AG04449 (cell line): ENCODE data around the gene LSS.

Experiments
- CTCF ChIA-PET: fragments of 350-600 bp; formaldehyde crosslinking; extraction: SDS; loops from one replicate; lab custom pipeline; 2021; ENCODE audit warnings: antibody characterized with exemption; lab: Yijun Ruan, JAX
- POLR2A ChIA-PET: fragments of 400-600, 350-600 bp; formaldehyde crosslinking; extraction: SDS; loops from one replicate; lab custom pipeline; 2020; ENCODE audit warnings: antibody characterized with exemption, inconsistent platforms; lab: Yijun Ruan, JAX
- DNase-seq: peaks from one replicate; pipeline ENCODE4 v3.0.0-alpha.2; 2010; ENCODE audit warnings: low read depth, low spot score
- H3K4me3 ChIP-seq: 2 replicates; pipeline ENCODE4 v1.5.1; 2011; ENCODE audit warnings: low read depth, mild to moderate bottlenecking, control low read depth, low read length
- TF ChIP-seq, protein P1 (sequence below): IDR thresholded peaks from one replicate; pipeline ENCODE4 v1.5.1; 2011; ENCODE audit warnings: mild to moderate bottlenecking, moderate library complexity, low read length, control low read depth, inconsistent platforms; ENCODE audit not compliant: insufficient read depth; ENCODE audit errors: missing control alignments

The LSS gene

DNA sequence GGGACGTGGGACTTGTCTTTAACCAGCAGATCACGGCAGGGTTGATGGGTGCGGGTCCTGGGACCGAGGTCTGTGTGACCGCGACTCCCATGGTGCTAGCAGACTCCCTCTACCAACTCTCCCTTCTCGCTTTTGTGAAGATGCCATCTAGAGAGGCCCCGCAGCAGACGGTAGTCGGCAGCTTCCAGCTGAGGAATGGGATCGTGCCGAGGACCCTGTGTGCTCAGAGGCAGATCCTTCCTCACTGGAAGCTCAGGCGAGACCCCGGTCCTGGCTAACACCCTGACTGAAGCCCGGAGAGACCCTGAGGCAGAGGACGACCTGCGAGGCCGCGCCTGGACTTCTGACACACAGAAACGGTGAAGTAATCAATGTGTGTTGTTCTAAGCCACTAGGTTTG lies 31.8 kb downstream of the LSS start:
- TF ChIP-seq, protein P1, sequence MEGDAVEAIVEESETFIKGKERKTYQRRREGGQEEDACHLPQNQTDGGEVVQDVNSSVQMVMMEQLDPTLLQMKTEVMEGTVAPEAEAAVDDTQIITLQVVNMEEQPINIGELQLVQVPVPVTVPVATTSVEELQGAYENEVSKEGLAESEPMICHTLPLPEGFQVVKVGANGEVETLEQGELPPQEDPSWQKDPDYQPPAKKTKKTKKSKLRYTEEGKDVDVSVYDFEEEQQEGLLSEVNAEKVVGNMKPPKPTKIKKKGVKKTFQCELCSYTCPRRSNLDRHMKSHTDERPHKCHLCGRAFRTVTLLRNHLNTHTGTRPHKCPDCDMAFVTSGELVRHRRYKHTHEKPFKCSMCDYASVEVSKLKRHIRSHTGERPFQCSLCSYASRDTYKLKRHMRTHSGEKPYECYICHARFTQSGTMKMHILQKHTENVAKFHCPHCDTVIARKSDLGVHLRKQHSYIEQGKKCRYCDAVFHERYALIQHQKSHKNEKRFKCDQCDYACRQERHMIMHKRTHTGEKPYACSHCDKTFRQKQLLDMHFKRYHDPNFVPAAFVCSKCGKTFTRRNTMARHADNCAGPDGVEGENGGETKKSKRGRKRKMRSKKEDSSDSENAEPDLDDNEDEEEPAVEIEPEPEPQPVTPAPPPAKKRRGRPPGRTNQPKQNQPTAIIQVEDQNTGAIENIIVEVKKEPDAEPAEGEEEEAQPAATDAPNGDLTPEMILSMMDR: no peak
- POLR2A ChIA-PET: no interaction called here
- no peak for DNase-seq
- H3K4me3 ChIP-seq: no peak overlapping the region
- CTCF ChIA-PET: no interaction called here

- ChIA-PET CTCF (interaction anchor here (0.7 kb wide), 1 partner anchor 52 kb away, joined by 4 read pairs; no protein-coding TSS in a partner anchor), POLR2A (no interaction called here)
- H3K4me3 ChIP-seq: no peak overlapping the region
- no peak for DNase-seq
- TF ChIP-seq, protein P1: no peak
Observed at GRCh38 chr21:46195595-46196195, 32.9 kb downstream of the LSS start.

DNA sequence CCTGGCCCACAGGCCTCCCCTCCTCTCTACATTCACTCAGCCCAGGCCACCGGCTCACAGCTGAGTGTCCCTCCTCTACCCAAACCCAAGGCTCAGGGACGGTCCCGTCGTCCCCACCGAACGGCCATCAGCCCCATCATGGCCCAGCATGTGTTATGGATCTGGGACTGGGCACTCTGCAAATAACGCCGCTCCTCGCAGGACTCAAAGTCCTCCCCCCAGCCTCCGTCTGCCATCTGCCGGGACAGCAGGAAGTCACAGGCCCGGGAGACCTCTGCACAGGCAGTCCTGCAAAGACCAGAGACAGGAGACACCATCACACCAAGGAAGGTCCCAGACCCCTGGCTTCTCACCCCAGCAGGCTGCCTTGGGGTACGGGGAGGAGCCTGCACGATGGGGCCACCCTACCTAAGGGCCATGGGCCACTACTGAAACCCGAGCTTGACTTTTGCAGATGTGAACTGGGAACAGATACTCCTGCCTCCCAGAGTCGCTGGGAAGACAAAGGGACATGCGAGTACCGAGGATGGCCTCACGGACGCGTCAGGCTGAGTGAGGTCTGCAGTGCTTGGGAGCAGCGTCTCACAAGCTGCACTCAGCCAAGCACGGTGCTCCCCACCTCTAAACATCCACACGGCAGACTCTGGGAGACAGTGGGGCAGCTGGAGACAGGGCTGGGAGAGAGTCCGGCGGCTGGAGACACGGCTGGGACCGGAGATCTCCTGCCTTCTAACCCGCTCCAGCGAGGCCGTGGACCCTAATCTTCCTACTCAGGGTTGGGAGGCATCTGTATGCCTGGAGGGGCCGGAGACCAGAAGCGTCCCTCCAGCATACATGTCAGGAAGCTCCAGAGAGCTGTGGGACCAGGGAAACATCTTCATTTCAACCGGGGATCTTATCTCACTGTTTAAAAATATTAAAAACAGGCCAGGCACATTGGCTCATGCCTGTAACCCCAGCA lies 33.9 kb downstream of the LSS start:
- DNase-seq: no peak

GRCh38 chr21:46193829-46194373 lies 34.7 kb downstream of the LSS start:
- ChIA-PET POLR2A (no interaction called here), CTCF (no interaction called here)
- no peak overlapping the region for H3K4me3 ChIP-seq
- TF ChIP-seq, protein P1: no peak
- DNase-seq: no peak

More for the DNA sequence above, 33.9 kb downstream of the LSS start:
- CTCF ChIA-PET: no interaction called here
- TF ChIP-seq, protein P1: no peak
- POLR2A ChIA-PET: no interaction called here
- no peak overlapping the region for H3K4me3 ChIP-seq

GRCh38 chr21:46191686-46192575 lies 36.6 kb downstream of the LSS start:
- ChIA-PET POLR2A (no interaction called here), CTCF (interaction anchor here (1.2 to 2.4 kb wide), 3 partner anchors 38 to 48 kb away, joined by 3 to 10 read pairs (median 4); no protein-coding TSS in a partner anchor)
- TF ChIP-seq, protein P1: no peak
- no peak for DNase-seq
- no peak overlapping the region for H3K4me3 ChIP-seq
